SU-DHL-6 (cell line): Measurements from ENCODE around the gene CDC42BPA.

Experiments used
- EZH2phosphoT487 ChIP-seq: fragments of 200-600 bp; sonication (generic), shearing (Covaris generic); conservative IDR thresholded peaks from 2 replicates; pipeline ENCODE4 v1.6.1; 2018; ENCODE audit warnings: mild to moderate bottlenecking, antibody characterized with exemption, low read length, moderate library complexity, mixed read lengths
- TF ChIP-seq, protein P1 (sequence below): fragments of 200-600 bp; sonication (generic); IDR thresholded peaks from one replicate; pipeline ENCODE4 v1.5.1; 2017; ENCODE audit warnings: antibody characterized with exemption, mild to moderate bottlenecking, low read length, moderate library complexity; ENCODE audit not compliant: insufficient read depth, poor library complexity, severe bottlenecking

DNA sequence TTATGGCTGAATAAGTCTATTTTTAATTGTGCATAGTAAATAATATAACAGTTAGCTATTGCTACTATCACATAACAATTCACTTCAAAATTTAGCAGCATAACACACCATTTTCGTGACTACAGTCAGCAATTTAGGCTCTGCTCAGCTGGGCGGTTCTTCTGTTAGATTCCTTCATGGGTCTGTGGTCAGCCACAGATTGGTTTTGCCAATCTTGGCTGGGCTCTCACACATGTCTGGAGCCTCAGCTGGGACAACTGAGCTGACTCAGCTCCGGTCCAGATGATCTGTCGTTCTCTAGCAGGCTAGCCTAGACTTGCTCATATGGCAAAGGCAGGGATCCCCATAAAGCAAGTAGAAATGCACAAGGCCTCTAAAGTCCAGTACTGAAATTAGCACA, 15.1 kb upstream of the CDC42BPA start:
- TF ChIP-seq, protein P1, sequence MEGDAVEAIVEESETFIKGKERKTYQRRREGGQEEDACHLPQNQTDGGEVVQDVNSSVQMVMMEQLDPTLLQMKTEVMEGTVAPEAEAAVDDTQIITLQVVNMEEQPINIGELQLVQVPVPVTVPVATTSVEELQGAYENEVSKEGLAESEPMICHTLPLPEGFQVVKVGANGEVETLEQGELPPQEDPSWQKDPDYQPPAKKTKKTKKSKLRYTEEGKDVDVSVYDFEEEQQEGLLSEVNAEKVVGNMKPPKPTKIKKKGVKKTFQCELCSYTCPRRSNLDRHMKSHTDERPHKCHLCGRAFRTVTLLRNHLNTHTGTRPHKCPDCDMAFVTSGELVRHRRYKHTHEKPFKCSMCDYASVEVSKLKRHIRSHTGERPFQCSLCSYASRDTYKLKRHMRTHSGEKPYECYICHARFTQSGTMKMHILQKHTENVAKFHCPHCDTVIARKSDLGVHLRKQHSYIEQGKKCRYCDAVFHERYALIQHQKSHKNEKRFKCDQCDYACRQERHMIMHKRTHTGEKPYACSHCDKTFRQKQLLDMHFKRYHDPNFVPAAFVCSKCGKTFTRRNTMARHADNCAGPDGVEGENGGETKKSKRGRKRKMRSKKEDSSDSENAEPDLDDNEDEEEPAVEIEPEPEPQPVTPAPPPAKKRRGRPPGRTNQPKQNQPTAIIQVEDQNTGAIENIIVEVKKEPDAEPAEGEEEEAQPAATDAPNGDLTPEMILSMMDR: no peak
- TF ChIP-seq EZH2phosphoT487: no peak
